Thoracic aorta (tissue), 2 donors: ENCODE measurements around the gene TRIM29. TPM values are rescaled to one million over a fixed set of nuclear protein-coding genes. Genes with fewer than 3 reads are reported as not detected.

Experiments used
- ATAC-seq: fragments of 150-250 bp; one replicate; pipeline ENCODE4 v1.8.0; 2017; ENCODE audit warnings: low read depth; ENCODE audit not compliant: insufficient number of reproducible peaks, low FRiP score
- DNase-seq: peaks from one replicate; pipeline ENCODE4 v3.0.0-alpha.2; 2020; ENCODE audit warnings: low spot score
- H3K27ac ChIP-seq, 2 donors: fragments of 200-600 bp; sonication (generic); 1 replicate in 1 of 2; 2 replicates in 1 of 2; pipeline ENCODE4 v1.5.1; 2016; ENCODE audit warnings: mild to moderate bottlenecking in 2 of 2, moderate library complexity in 2 of 2
- H3K27me3 ChIP-seq: fragments of 200-600 bp; sonication (generic); replicated peaks from 2 replicates; pipeline ENCODE4 v1.6.0; 2016; ENCODE audit warnings: mild to moderate bottlenecking; ENCODE audit not compliant: insufficient read depth
- H3K36me3 ChIP-seq: fragments of 200-600 bp; sonication (generic); one replicate; pipeline ENCODE4 v1.5.1; 2016
- H3K4me1 ChIP-seq, 2 donors: fragments of 200-600 bp; sonication (generic); 1 replicate in 1 of 2; 2 replicates in 1 of 2; pipeline versions ENCODE4 v1.5.1 to v1.6.0; 2016; ENCODE audit warnings: low read depth in 2 of 2, mild to moderate bottlenecking in 1 of 2; ENCODE audit not compliant: control insufficient read depth in 1 of 2
- H3K4me3 ChIP-seq: fragments of 200-600 bp; sonication (generic); 2 replicates; pipeline ENCODE4 v1.5.1; 2016; ENCODE audit warnings: mild to moderate bottlenecking
- H3K9me3 ChIP-seq: fragments of 200-600 bp; sonication (generic); 2 replicates; pipeline ENCODE4 v1.5.1; 2016
- total RNA-seq, 2 donors: library from RNA; depleted of rRNA; stranded (reverse); fragments of >200 nt; gene quantifications; one replicate each; pipeline versions ENCODE4 v1.1.0 to v1.2.3, GENCODE V29; 2016
- TF ChIP-seq, protein P1 (sequence below): fragments of 200-600 bp; sonication (generic); IDR thresholded peaks from one replicate; pipeline ENCODE4 v1.5.1; 2019; ENCODE audit warnings: antibody characterized with exemption

Gene TRIM29, protein sequence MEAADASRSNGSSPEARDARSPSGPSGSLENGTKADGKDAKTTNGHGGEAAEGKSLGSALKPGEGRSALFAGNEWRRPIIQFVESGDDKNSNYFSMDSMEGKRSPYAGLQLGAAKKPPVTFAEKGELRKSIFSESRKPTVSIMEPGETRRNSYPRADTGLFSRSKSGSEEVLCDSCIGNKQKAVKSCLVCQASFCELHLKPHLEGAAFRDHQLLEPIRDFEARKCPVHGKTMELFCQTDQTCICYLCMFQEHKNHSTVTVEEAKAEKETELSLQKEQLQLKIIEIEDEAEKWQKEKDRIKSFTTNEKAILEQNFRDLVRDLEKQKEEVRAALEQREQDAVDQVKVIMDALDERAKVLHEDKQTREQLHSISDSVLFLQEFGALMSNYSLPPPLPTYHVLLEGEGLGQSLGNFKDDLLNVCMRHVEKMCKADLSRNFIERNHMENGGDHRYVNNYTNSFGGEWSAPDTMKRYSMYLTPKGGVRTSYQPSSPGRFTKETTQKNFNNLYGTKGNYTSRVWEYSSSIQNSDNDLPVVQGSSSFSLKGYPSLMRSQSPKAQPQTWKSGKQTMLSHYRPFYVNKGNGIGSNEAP
- 1 to 10 TPM in 1 of 2 donors, under 1 TPM in 1; 0.49 to 2.7 TPM for total RNA-seq

DNA sequence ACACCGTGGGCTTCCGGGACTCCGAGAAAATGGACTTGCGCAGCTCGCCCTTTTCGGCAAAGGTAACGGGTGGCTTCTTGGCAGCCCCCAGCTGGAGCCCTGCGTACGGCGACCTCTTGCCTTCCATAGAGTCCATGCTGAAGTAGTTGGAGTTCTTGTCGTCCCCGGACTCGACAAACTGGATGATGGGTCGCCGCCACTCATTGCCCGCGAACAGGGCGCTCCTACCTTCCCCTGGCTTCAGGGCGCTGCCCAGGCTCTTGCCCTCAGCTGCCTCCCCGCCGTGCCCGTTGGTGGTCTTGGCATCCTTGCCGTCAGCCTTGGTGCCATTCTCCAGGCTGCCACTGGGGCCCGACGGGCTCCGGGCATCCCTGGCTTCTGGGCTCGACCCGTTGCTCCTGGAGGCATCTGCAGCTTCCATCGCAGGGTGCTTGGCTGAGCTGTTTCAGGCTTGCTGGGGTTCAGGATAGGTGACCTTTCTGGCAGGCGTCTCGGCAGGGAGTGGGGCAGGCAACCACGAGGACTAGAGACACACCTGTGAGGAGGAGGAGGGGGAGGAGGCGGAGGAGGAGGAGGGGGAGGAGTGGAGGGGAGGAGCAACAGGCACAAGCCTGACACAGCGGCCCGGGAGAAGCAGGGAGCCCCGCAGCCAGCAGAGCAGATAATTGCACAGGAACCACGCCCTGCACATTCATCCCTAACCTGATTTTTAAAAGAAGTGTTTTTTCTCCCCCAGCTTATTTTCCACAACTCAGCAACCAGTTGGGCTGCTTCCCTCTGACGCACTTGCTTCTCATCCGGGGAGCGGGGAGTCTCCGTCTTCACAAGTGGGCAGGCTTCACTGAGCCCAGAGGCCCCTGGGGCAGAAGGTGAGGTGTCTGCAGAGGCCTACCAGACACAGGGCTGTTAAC lies at the start of gene TRIM29:
Gene TRIM29, minus strand, starts transcription at position 503 of the 911 bp plus-strand sequence. Its CDS starts 82 bp downstream, at position 421.
- H3K27ac ChIP-seq, result no peak within 1 kb of the TSS
- no peak within 1 kb of the TSS for H3K4me3 ChIP-seq
- H3K4me1 ChIP-seq, result no peaks in the 10 kb centered on the region
- no peaks in the 10 kb centered on the region for H3K9me3 ChIP-seq
- H3K27me3 ChIP-seq, result no peaks in the 10 kb centered on the region
- TF ChIP-seq, protein P1, sequence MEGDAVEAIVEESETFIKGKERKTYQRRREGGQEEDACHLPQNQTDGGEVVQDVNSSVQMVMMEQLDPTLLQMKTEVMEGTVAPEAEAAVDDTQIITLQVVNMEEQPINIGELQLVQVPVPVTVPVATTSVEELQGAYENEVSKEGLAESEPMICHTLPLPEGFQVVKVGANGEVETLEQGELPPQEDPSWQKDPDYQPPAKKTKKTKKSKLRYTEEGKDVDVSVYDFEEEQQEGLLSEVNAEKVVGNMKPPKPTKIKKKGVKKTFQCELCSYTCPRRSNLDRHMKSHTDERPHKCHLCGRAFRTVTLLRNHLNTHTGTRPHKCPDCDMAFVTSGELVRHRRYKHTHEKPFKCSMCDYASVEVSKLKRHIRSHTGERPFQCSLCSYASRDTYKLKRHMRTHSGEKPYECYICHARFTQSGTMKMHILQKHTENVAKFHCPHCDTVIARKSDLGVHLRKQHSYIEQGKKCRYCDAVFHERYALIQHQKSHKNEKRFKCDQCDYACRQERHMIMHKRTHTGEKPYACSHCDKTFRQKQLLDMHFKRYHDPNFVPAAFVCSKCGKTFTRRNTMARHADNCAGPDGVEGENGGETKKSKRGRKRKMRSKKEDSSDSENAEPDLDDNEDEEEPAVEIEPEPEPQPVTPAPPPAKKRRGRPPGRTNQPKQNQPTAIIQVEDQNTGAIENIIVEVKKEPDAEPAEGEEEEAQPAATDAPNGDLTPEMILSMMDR, result no peak
- DNase-seq, result no peak
- no peak for ATAC-seq
- H3K36me3 ChIP-seq, result no peaks in the 10 kb centered on the region

DNA sequence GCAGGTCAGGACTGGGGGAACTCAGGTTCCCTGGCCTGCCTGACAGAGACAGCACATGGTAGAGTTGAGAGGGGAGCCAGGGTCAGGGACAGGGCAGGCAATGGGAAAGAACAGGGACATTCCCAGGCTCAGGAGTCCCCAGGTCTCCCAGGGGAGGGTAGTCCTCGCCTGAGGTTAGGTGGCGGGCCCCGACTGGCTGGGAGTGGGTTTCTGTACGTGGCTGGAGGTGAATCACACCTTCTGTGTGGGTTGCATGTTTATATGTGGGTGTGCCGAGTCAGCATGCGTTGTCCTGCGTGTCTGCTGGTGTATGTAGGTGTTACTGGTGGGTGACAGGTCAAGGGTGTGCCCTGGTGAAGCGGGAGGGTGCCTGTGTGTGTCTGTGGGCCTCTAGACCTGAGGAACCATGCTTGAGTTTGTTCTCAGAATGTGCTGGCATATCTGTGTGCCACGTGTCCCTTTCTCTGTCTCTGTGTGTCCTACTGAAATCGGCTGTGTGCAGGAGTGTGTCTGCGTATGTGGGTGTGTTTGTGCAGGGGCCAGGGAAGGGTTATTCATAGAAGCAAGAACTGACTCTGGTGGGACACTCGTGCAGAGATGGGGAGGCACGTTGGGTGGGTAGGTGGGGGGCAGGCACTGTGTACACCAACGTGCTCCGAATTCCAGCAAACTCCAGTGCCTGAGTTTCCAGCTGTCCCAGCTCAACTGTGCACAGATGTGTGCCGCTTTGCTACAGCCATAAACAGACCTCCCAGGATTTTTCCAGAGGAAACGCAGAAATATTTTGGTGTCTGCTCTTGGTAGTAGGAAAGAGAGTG lies 49.1 kb upstream of the TRIM29 start:
- no peaks in the 10 kb centered on the region for H3K9me3 ChIP-seq
- DNase-seq (no peak), ATAC-seq (no peak)
- H3K27ac ChIP-seq, result no peak overlapping the region
- no peaks in the 10 kb centered on the region for H3K36me3 ChIP-seq
- H3K4me1 ChIP-seq, result no peaks in the 10 kb centered on the region
- H3K27me3 ChIP-seq, result no peaks in the 10 kb centered on the region
- TF ChIP-seq, protein P1, result no peak
- no peak overlapping the region for H3K4me3 ChIP-seq

DNA sequence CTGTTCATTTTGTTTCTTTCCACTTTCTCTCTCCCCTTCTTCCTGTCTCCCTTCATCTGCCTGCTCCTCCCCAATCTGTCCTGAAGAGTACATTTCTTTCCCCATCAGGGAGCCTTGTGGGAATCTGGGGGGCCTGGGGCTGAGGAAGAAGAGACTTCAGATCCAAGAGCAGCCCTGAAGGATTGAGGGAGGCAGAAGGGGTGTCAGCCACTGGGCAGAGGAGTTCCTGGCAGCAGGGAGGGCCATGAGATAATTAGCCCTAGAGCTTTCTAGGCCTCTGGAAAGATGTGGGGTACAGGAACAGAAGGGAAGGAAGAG lies 48.5 kb upstream of the TRIM29 start:
- H3K27me3 ChIP-seq, result no peaks in the 10 kb centered on the region
- no peaks in the 10 kb centered on the region for H3K36me3 ChIP-seq
- no peaks in the 10 kb centered on the region for H3K9me3 ChIP-seq
- no peak for ATAC-seq
- no peak overlapping the region for H3K27ac ChIP-seq
- DNase-seq, result no peak
- H3K4me3 ChIP-seq, result no peak overlapping the region
- TF ChIP-seq, protein P1, result no peak
- H3K4me1 ChIP-seq, result no peaks in the 10 kb centered on the region

DNA sequence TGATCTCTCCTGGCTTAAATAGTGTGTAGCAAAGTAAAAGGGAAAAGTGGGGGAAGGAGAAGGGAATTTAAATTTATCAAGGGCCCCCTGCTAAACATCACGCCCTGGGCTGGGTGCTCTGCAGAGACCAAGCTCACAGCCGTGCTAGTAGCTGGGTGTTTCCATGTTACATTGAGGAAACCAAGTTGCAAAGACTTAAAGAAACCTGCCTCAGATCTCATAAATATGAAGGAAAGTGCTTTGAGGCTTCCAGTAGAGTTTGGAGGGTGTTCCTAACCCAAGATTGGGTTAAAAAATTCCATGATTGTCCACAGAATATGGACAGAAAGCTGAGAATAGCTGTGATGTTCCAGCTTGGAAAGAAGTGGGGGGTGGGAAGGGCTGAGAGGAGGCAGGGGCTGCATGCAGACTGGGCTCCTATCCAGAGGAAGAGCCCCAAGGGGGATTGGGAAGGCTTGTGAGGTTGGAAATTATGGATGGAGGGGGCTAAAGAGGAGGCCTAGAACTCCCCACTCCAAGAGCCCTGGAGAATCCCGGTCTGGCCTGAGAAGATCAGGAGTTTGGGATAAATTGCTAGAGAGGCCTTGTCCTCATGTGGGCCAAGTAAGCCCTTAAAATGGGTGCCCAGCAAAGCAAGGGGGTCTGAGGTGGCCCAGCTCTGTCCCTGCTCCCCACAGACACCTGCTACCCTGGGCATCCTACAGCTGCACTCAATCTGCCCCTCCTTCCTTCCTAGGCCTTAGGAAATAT lies 48.0 kb upstream of the TRIM29 start:
- ATAC-seq (no peak), DNase-seq (no peak)
- Histone ChIP-seq H3K4me1 (no peaks in the 10 kb centered on the region), H3K9me3 (no peaks in the 10 kb centered on the region), H3K4me3 (no peak overlapping the region), H3K27ac (no peak overlapping the region), H3K27me3 (no peaks in the 10 kb centered on the region), H3K36me3 (no peaks in the 10 kb centered on the region)
- TF ChIP-seq, protein P1, result no peak
